Liver (tissue), 3 donors: ENCODE results near the gene DUS1L.

ENCODE experiments used
- FOXA1 ChIP-seq: IDR thresholded peaks from 2 replicates; pipeline ENCODE4 v1.6.1; 2016; ENCODE audit warnings: antibody characterized with exemption
- GABPA ChIP-seq, 2 donors: IDR thresholded peaks in 1 of 2; conservative IDR thresholded peaks in 1 of 2; 2 replicates each; pipeline ENCODE4 v1.6.1; 2016; ENCODE audit warnings: antibody characterized with exemption in 2 of 2, mild to moderate bottlenecking in 1 of 2, moderate library complexity in 1 of 2
- HNF4G ChIP-seq: IDR thresholded peaks from 2 replicates; pipeline ENCODE4 v1.6.1; 2016; ENCODE audit warnings: antibody characterized with exemption
- JUND ChIP-seq, 2 donors: IDR thresholded peaks; 2 replicates each; pipeline ENCODE4 v1.6.1; 2016; ENCODE audit warnings: antibody characterized with exemption in 2 of 2
- MAX ChIP-seq: IDR thresholded peaks from 2 replicates; pipeline ENCODE4 v1.6.1; 2016; ENCODE audit warnings: antibody characterized with exemption
- NR2F2 ChIP-seq: IDR thresholded peaks from 2 replicates; pipeline ENCODE4 v1.6.1; 2016; ENCODE audit warnings: antibody characterized with exemption
- RAD21 ChIP-seq, 2 donors: IDR thresholded peaks; 2 replicates each; pipeline ENCODE4 v1.6.1; 2016; ENCODE audit warnings: antibody characterized with exemption in 2 of 2, mild to moderate bottlenecking in 2 of 2
- REST ChIP-seq: IDR thresholded peaks from 2 replicates; pipeline ENCODE4 v1.6.1; 2016; ENCODE audit warnings: antibody characterized with exemption, mild to moderate bottlenecking
- SP1 ChIP-seq: IDR thresholded peaks from 2 replicates; pipeline ENCODE4 v1.6.1; 2018; ENCODE audit warnings: antibody characterized with exemption, mild to moderate bottlenecking
- TAF1 ChIP-seq: conservative IDR thresholded peaks from 2 replicates; pipeline ENCODE4 v1.6.1; 2016; ENCODE audit warnings: antibody characterized with exemption, mild to moderate bottlenecking
- YY1 ChIP-seq: IDR thresholded peaks from 2 replicates; pipeline ENCODE4 v1.6.1; 2016; ENCODE audit warnings: antibody characterized with exemption, mild to moderate bottlenecking
- ZBTB33 ChIP-seq: IDR thresholded peaks from 2 replicates; pipeline ENCODE4 v1.6.1; 2016; ENCODE audit warnings: antibody characterized with exemption
- TF ChIP-seq, protein P1 (sequence below): fragments of 150-350 bp; IDR thresholded peaks from 2 replicates; pipeline ENCODE4 v1.5.1; 2017; ENCODE audit warnings: improper control_type of control experiment, low read depth, low read length; ENCODE audit not compliant: missing input control
- donor health status: healthy.
- donor health status: healthy.

GRCh38 chr17:82058855-82059249 is 6.8 kb downstream of the DUS1L start:
- TF ChIP-seq, protein P1, sequence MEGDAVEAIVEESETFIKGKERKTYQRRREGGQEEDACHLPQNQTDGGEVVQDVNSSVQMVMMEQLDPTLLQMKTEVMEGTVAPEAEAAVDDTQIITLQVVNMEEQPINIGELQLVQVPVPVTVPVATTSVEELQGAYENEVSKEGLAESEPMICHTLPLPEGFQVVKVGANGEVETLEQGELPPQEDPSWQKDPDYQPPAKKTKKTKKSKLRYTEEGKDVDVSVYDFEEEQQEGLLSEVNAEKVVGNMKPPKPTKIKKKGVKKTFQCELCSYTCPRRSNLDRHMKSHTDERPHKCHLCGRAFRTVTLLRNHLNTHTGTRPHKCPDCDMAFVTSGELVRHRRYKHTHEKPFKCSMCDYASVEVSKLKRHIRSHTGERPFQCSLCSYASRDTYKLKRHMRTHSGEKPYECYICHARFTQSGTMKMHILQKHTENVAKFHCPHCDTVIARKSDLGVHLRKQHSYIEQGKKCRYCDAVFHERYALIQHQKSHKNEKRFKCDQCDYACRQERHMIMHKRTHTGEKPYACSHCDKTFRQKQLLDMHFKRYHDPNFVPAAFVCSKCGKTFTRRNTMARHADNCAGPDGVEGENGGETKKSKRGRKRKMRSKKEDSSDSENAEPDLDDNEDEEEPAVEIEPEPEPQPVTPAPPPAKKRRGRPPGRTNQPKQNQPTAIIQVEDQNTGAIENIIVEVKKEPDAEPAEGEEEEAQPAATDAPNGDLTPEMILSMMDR = no peak
- TF ChIP-seq MAX (no peak), ZBTB33 (no peak), REST (no peak), SP1 (no peak), HNF4G (no peak), RAD21 (IDR thresholded peaks at IDR 0.05) (no peak), YY1 (no peak), TAF1 (no peak), JUND (IDR thresholded peaks at IDR 0.05) (no peak), GABPA (IDR thresholded peaks at IDR 0.05 in 1 of 2, conservative IDR thresholded peaks at IDR 0.05 in 1 of 2) (no peak), NR2F2 (no peak), FOXA1 (no peak)
